Measurements from ENCODE around the gene ZNF232.
"Not testable (repeated sequence)": the region's sequence is repeated elsewhere in the genome, so short reads cannot be mapped to it uniquely, and the experiment has no call there.

ZNF232 gene

DNA sequence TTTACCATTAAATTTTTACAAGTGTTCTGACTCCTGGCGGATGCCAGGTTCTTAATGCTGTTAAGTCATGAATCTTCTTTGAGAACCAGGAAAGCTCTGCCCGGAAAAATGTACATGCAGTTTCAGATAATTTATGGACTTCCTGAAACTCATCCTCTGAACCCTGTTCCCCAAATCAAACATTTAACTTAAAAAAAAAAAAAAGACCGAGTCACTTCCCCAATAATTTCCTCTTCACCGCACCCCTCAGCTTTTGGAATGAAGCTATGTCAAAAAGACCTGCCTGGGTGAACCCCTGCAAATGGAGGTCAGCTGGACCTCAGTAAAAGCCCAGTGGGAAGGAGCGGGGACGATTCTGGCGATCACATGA is 15.0 kb downstream of the ZNF232 start:
- DNase-seq, result no peak

DNA sequence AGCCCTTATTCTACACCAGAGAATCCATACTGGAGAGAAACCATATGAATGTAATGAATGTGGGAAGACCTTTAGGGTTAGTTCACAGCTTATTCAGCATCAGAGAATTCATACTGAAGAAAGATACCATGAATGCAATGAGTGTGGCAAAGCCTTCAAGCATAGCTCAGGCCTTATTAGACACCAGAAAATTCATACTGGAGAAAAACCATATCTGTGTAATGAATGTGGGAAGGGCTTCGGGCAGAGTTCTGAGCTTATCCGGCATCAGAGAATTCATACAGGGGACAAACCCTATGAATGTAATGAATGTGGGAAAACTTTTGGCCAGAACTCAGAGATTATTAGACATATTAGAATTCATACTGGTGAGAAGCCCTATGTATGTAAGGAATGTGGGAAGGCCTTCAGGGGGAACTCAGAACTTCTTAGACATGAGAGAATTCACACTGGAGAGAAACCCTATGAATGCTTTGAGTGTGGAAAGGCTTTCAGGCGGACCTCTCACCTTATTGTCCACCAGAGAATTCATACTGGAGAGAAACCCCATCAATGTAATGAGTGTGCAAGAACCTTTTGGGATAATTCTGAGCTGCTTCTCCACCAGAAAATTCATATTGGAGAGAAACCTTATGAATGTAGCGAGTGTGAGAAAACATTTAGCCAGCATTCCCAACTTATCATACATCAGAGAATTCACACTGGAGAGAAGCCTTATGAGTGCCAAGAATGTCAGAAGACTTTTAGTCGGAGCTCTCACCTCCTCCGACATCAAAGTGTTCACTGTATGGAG is 19.3 kb downstream of the ZNF232 start:
- no peak for DNase-seq

- DNase-seq, result no peak
These were observed 31.1 kb downstream of the ZNF232 start for GRCh38 chr17:5080591-5080990.

GRCh38 chr17:5078106-5079028 is 33.3 kb downstream of the ZNF232 start, which contains the start of gene ZFP3:
TSS of gene ZFP3 (plus strand) at chr17:5078467. CDS start at chr17:5091505, 13,038 bp downstream.
- peak; percentile 92 for DNase-seq

DNA sequence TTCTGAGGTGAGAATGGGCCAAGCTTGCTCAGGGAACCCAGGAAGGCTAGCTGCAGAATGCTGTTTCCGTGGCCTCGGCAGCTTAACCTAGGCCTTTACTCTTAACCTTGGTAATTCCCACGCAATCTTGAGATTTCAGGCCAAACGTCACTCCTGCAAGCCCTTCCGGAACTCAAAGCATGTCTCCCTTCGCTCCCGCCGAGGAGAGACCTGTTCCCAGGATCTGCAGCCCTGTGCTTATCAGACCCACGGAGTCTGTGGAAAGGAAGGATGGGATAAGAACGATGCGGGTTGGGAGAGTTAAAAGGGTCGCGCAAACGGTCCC is 33.9 kb downstream of the ZNF232 start:
- DNase-seq, result no peak

DNA sequence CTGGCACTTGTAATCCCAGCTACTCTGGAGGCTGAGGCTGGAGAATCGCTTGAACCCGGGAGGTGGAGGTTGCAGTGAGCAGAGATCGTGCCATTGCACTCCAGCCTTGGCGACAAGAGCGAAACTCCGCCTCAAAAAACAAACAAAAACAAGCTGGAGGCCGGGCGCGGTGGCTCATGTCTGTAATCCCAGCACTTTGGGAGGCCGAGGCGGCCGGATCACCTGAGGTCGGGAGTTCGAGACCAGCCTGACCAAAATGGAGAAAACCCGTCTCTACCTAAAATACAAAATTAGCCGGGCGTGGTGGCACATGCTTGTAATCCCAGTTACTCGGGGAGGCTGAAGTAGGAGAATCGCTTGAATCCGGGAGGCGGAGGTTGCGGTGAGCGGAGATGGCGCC is 34.4 kb downstream of the ZNF232 start:
- DNase-seq, result not testable (repeated sequence)

DNA sequence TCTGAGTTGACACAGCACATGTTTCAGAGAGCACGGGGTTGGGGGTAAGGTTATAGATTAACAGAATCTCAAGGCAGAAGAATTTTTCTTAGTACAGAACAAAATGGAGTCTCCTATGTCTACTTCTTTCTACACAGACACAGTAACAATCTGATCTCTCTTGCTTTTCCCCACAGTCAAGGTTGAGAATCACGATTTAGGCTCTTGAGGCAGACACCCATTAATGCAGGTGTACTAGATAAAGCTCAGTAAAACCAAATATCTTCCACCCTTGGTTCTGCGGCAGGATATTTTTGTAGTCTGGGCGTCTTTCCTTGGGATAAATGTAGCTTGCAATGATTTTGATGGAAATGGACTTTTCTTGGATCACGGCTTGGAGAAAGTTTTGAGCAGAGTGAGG is 36.2 kb downstream of the ZNF232 start:
- DNase-seq, result not testable (repeated sequence)

- no peak for DNase-seq
These were observed 42.0 kb downstream of the ZNF232 start for GRCh38 chr17:5069724-5070123.

DNA sequence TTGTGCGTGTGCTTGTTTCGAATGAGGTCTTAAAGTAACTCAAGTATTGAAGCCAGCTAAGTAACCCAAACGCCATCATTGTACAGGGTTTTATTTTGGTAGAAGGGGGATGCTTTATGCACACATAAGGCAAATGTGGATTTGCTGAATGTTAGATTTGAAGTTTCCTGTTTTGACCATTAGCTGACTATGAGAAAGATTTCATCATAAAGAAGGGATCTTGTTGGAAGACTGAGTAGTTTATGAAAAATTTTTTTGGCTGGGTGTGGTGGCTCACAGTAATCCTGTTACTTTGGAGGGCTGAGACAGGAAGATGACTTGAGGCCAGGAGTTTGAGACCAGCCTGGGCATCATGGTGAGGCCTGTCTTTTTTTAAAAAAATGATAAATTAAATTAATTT is 43.4 kb downstream of the ZNF232 start:
- DNase-seq, result no peak

GRCh38 chr17:5065227-5065744 is 46.4 kb downstream of the ZNF232 start:
- DNase-seq, result no peak
